ENCODE data around the gene SLC66A2.

The SLC66A2 gene

GRCh38 chr18:79919089-79919488, 32.4 kb downstream of the SLC66A2 start:
- no peak for DNase-seq (ENCODE audit: low spot score)

DNA sequence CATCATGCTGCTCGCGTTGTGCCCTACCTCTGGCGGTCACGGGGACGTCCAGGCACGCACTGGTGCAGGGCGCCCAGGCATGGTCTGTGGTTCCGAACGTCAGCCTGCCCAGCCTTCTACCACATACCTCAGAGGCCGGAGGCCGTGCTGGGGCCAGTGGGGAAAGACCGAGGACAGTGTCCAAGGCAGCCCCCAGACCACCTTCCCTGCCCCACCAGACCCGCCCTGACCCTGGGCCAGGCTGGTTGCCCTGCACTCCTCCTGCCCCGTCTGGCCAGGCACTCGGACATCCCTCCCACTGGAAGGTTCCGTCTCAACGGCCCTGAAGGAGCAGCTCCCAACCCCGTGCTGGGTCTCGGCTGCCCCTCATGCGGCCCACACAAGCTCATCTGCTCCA, 32.8 kb downstream of the SLC66A2 start:
- DNase-seq (ENCODE audit: low spot score) = no peak

DNA sequence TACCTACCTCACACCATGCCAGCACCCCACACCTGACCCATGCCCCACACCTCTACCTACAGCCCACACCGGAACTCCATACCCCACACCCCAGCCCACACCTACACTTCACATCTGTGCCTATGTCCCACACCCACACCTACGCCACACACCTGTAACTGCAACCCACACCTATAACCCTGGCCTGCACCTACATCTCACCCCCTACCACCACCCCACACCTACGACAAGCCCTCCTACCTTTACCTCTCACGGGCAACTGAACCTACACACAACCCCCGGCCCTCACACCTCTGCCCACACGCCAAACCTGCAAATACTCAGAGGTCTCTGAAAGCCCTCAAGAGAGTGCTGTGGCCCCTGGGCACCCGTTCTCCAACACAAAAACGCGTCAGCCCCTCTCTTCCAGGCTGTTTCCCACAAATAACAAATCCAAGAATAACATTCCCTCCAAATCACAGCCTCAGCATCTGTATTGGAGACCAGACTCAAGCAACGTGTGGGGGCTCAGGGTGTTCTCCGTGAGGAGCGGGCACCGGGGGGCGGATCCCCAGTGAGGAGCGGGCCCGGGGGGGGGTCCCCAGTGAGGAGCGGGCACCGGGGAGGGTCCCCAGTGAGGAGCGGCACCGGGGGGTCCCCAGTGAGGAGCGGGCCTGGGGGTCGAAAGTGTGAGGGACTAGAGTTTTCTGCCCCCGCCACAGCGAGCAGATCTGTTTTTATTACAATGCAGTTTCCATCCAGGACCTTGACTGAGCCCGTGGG, 33.4 kb downstream of the SLC66A2 start:
- DNase-seq (ENCODE audit: low spot score) = no peak

DNA sequence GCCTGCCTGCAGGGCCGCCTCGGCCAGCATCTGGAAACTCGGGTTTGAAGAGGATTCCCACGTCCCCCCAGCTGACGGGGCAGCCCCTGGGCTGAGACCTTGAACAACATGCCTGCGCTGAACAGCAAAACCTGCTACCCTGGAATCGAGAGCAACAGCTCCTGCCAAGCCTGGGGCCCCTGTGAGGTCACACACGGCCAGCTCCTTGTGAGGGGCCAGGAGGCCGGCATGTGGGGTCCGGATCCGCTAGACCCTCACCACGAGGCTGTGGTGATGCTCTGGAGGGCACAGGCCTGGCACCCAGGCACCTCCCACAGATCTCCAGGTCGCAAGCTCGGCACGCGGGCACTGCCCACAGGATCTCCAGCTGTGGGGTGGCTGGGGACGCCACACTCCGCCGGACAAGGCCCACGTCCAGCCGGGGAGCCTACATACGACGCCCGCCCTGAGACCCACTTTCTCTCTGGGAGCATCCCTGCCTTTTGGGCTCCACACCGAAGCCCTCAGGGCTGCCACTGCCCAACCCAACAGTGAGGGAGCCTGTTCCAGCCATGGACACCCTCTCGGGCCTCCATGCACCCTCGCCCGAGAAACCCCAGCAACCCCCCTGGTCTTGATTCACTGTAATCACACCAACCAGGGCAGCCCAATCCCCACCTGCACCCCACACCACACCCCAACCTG, 34.1 kb downstream of the SLC66A2 start:
- DNase-seq (ENCODE audit: low spot score) = no peak

DNA sequence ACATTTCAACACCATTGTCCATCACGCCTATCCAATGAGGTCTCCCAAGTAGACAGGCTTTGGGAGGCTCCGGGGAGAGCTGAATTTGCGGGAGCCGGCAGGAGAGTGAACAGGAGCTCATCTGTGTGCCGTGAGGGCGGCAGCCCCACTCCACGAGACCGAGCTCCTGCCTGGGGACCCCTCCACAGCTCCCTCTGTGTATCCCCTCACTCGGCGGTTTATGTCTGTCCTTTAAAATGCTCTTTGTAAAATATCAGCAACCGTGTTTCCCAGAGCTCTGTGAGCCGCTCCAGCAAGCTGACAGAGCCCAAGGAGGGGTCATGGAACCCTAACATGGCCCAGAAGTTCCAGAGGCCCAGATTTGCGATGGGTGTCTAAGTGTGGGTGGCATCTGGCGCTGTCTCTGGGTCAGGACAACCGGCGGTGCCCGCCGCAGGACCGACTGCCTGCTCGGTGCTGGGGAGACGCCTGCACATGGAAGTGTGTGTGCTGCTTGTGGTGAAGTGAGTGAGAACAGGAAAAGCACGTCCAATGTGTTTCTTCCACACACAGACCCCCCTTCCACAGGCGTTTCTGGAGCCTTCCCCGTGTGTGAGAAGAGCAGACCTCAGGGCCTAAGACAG, 34.8 kb downstream of the SLC66A2 start:
- no peak for DNase-seq (ENCODE audit: low spot score)

DNA sequence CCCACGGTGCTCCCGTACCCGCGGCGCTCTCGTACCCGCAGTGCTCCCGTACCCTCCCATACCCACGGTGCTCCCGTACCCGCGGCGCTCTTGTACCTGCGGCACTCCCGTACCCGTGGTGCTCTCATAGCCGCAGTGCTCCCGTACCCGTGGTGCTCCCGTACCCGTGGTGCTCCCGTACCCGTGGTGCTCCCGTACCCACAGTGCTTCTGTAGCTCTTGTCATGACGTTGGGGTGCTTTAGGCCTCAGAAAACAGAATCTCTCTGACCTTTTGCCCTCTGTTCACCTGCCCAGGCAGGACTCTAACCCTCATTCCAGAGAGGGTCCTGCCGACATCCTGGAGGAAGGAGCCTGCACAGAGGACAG, 35.3 kb downstream of the SLC66A2 start:
- DNase-seq (ENCODE audit: low spot score) = no peak

- DNase-seq (ENCODE audit: low spot score) = no peak
Observed at GRCh38 chr18:79915161-79916127, 36.0 kb downstream of the SLC66A2 start.

DNA sequence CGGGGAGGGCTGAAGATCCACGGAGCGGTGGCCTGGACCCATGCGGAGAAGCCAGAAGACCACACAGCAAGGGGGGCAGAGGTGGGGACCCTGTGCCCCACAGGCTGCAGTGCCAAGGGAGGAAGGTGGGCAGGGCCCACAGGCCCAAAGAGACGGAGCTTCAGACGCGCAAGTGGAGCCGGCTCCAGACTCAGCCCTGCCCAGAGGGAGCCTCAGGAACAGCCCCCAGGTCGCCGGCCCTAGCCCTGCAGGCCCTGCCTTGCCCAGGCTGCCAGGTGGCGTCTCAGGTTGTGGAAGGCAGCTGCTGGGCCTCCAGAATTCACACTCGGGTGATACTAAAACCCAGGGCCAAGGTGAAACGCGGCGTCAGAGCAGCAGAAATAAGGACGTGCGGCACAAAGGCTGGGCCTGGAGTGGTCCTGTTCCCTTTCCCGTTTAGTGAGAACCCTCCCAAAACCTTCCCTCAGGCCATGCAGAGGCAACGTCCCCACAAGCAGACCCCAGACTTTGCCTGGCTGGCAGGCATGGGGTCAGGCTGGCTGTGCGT, 36.8 kb downstream of the SLC66A2 start:
- DNase-seq (ENCODE audit: low spot score) = no peak

DNA sequence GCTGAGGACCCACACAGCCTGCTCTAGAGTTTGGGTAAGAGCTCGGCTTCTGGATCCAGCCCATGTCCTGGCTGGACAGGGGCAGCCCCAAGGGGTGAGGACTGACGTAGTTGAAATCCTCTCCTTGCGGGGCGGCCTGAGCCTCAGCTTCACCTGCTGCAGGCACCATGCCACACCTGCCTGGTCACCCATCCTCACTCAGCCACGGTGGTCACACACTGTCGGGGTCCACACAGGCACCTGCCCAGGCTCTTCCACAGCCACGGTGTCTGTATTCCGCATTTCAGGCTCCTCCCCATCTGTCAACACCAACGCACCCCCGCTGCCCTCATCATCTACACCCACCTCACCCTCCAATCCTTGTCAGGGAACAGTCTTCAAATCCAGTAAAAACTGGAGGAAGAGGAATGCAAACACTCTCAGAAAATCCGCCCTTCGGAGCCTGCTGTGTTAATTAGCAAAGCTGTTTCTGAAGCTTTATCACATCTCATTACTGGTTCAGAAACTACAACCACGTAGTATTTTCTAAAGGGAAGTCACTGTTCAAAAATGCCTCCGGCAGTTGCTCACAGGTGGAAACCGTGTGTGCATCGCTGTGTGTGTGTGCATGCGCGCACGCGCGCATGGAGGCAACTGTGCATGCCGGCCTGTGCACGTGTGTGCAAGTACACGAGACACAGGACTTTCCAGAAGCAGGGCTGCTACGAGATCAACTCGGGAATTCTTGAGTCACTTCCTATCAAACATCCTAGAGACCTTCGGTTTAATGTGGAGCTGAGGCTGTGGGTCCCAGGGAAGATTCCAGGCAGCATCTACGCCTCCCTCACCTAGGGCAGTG, 38.2 kb downstream of the SLC66A2 start:
- no peak for DNase-seq (ENCODE audit: low spot score)

DNA sequence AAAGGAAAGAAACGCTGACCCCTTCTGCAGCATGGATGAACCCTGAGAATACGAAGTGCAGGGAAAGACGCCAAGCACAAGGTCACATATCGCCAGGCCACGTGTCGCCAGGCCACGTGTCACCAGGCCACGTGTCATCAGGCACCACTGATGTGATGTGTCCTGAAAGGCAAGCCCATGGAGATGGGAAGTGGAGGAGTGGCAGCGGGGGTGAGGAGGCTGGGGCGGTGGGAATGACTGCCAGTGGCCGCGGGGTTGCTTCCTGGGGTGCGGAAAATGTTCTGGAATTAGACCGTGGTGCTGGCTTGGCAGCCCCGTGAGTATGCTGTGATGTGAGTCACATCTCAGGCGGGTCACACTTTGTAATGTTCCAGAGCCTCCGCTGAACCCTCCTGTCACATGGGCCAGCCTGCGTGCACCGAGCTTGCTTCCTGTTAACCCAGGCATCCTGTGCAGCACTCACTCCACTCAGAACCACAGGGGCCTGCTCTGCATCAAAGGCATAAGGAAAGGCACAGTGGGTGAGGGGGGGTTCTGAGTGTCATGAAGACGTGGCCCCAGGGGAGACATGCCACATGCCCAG, 39.0 kb downstream of the SLC66A2 start:
- DNase-seq (ENCODE audit: low spot score) = no peak

DNA sequence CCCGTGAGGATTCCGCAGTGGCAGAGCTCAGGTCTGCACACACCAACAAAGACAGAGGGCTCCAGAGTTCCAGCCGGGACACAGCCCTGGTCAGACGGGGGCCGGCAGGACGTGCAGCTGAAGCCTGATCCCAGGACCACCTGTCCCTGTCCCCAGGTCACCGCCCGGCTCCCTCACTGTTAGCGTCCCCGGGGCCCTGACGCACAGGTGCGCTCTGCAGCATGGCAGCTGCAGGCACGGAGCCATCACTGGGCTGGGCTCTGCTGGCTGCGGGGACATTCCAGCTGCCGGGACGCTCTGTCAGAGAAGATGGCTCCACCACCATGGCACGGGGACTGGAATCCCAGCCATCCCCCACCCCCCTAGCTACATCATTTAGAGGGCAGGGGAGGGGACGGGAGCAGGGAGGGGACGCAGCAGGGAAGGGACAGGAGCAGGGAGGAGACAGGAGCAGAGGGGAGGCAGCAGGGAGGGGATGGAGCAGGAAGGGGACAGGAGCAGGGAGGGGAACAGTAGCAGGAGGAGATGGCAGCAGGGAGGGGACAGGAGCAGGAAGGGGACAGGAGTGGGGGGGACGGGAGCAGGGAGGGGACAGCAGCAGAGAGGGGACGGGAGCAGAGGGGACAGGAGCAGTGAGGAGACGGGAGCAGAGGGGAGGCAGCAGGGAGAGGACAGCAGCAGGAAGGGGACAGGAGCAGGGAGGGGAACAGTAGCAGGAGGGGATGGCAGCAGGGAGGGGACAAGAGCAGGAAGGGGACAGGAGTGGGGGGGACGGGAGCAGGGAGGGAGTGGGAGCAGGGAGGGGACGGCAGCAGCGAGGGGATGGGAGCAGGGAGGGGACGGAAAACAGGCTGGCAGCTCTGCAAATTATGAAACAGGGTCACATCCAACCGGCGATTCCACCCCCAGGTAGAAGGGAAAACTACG, 39.8 kb downstream of the SLC66A2 start:
- DNase-seq (ENCODE audit: low spot score) = no peak

- no peak for DNase-seq (ENCODE audit: low spot score)
Observed at GRCh38 chr18:79910563-79911343, 40.7 kb downstream of the SLC66A2 start.

DNA sequence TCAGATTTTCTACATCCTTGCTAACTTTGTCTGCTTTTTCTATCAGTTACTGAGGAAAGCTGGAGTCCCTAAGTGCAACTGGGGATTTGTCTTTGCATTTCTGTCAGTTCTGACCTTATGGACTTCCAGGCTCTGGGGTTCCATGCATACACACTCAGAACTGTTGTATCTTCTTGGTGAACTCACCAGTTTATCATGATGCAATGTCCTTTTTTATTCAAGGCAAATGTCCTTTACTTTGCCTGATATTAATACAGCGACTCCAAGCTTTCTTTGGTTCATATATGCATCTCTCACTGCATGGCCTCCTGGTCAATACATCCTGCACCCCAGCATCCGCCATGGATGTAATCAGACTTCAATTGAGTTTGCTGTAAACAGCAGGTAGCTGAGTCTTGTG, 44.7 kb downstream of the SLC66A2 start:
- no peak for DNase-seq (ENCODE audit: low spot score)

DNA sequence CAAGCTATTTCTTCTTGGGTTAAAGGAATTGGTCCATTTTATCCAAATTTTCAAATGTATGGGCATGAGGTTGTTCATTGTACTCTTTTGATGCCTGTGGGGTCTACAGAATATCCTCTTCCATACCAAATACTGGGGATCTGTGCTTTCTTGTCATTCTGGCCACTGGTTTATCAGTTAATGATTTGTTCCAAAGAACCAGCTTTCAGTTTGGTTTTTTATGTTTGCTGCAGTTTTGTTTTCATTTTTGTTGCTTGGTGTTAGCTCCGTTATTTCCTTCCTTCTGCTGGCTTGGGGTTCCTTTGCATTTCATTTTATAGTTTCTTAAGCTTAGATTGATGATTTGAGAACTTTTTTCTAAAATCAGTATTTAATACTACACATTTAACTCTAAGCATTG, 45.5 kb downstream of the SLC66A2 start:
- DNase-seq (ENCODE audit: low spot score) = no peak

GRCh38 chr18:79905389-79905911, 46.0 kb downstream of the SLC66A2 start:
- no peak for DNase-seq (ENCODE audit: low spot score)

DNA sequence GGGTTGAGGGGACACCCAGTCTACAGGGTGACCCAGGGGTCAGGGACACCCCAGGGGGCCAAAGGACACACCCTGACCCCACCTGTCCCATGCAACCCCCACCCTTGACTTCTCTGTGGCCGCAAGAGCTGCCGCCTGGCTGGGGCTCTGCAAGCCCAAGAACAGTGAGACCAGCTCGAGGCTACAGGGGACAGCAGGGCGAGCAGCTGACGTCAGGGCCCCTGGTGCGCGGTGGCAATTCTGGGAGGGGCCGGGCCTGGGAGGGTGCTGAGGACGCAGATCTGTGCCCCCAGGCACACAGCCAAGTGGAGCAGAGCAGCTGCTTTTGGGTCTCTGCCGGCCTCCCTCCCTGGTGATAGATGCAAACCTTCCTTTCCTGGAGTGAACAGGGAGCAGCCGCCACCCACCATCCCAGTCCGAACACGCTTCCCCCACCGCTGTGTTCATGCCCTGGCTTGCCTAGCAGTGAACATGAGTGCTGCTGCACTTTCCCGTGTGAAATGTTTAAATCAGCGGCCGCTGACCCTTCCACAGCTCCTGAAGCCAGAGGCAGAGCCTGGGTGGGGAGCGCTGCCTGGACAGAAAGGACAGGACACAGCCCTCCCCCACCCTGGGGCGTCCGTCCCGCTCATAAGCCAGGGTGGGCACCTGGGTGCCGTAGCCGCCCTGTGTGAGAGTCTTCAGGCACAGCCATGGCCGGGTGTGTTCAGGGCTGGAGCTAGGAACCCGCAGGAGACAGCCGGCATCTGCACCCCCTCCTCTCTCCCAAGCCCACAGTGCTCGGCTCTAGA, 46.9 kb downstream of the SLC66A2 start:
- DNase-seq (ENCODE audit: low spot score) = no peak

DNA sequence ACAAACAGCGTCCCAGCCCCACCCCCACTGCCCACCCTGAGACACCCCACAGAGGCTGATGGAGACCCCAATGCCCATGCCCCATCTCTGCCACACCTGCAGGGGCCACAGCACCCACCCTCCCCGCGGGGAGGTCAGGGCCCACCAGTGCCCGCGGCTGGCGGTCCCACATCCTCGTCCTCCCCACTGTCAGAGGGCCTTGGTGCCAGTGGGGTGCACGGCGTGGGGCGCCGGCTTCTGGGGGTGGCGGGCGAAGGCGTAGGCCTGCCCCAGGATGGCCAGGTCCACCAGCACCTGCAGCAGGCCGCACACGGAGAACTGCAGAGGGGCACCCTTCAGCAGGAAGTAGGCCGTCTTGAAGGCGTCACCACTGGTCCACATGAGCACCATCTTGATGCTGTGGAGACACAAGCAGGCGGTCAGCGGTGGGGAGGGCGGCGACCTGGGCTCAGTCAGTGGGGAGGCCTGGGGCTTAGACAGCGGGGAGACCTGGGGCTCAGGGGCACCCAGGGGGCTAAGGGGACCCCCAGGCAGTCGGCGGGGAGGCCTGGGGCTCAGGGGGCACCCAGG, 47.6 kb downstream of the SLC66A2 start:
- DNase-seq (ENCODE audit: low spot score) = no peak

Measured in germinal center (tissue), 1 donor.